HG03064 (cell line): ENCODE data around the gene KIF14.

Experiments used
- ATAC-seq: cut with Tn5 transposase; IDR thresholded peaks from one replicate; pipeline ENCODE4 v1.9.1; 2021; ENCODE audit warnings: low read depth; ENCODE audit not compliant: unreplicated experiment

Gene KIF14, protein sequence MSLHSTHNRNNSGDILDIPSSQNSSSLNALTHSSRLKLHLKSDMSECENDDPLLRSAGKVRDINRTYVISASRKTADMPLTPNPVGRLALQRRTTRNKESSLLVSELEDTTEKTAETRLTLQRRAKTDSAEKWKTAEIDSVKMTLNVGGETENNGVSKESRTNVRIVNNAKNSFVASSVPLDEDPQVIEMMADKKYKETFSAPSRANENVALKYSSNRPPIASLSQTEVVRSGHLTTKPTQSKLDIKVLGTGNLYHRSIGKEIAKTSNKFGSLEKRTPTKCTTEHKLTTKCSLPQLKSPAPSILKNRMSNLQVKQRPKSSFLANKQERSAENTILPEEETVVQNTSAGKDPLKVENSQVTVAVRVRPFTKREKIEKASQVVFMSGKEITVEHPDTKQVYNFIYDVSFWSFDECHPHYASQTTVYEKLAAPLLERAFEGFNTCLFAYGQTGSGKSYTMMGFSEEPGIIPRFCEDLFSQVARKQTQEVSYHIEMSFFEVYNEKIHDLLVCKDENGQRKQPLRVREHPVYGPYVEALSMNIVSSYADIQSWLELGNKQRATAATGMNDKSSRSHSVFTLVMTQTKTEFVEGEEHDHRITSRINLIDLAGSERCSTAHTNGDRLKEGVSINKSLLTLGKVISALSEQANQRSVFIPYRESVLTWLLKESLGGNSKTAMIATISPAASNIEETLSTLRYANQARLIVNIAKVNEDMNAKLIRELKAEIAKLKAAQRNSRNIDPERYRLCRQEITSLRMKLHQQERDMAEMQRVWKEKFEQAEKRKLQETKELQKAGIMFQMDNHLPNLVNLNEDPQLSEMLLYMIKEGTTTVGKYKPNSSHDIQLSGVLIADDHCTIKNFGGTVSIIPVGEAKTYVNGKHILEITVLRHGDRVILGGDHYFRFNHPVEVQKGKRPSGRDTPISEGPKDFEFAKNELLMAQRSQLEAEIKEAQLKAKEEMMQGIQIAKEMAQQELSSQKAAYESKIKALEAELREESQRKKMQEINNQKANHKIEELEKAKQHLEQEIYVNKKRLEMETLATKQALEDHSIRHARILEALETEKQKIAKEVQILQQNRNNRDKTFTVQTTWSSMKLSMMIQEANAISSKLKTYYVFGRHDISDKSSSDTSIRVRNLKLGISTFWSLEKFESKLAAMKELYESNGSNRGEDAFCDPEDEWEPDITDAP (N-terminal part only)

DNA sequence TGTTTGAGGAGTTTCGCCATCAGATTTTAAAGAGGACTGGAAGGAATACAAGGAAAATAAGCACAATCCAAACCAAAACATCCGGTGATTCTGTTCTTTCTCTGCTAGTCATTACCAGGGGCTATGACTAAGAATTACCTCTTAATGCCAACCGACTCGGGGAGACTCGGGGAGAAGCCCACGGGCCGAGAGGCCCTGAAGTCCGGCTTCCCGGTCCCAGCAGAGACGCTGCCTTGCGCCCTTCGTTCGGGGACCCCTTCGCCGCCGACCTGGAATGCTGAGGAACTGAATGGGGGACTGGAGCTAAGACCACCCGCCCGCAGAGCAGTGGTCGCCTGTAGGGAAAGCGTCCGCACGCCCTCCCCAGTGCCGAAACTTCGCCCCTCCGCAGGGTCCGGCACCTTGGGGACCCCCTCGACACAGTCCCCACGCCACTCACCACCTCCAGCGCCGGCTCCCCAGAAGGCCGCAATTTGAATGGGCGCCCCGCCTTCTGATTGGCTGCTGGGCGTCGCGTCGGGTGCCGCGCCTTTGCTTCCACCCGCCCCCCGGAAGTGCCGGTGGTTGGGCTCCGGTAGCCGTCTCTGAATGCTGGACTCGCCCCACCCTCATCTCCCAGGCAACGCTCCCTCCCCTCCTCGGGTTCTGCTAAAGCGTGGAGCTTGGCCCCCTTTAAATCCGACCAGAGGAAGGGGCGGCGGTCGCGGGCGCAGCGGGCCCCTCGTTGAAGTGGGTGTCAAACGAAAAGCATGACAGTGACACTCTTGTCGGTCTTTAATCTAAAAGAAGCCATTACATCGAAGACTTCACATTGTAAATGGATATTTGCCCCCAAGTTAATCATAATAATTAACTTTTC lies at the start of gene KIF14:
KIF14 (minus strand) TSS at position 479 of the 859 bp plus-strand sequence. CDS start 2,028 bp downstream, outside the sequence.
- peak; percentile 88 for ATAC-seq

DNA sequence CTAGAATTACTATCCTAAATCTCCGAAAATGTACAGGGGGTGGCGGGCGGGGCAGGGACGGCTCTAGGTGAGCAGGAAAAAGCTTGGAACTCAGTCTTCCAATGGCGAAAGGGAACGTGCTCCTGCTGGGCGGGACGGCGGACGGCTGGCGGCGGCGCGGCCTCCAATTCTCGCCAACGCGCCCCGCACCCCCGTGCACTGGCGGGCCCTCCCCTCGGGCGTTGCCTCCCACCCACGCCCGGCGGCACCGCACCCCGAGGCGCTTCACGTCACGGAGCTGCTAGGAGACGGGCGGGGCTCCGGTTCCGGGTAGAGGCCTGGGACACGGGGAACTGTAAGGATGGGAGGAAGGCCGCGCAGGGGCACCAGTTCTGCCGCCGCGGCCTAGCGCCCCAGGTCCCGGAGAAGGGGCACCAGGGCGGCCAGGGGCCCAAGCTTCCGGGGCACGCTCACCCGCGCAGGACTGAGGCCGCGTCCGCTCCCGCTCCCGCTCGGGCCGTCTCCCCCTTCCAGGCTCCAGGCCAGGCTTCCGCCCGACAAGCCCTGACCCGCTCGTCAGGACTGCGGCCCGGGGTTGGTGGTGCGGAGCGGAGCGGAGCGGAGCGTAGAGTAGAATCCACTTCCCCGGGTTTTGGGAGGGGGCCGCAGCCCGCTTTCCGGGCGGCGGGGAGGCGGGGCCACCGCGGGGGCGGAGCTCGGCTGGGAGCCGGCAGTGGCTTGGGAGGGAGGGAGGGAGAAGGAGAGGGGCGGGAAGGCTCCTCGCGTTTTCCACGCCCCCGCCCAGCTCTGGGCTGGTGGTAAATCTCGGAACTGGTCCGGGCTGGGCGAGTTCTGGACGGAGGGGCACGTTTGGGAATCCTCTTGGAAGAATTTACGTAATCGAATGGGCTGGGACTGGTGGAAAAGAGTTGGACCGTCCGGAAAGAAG lies 49.0 kb upstream of the KIF14 start, which contains the start of gene DDX59:
DDX59 (minus strand) TSS at position 594 of the 928 bp plus-strand sequence. CDS start 3,167 bp downstream, outside the sequence.
- ATAC-seq = peak; percentile 86

DNA sequence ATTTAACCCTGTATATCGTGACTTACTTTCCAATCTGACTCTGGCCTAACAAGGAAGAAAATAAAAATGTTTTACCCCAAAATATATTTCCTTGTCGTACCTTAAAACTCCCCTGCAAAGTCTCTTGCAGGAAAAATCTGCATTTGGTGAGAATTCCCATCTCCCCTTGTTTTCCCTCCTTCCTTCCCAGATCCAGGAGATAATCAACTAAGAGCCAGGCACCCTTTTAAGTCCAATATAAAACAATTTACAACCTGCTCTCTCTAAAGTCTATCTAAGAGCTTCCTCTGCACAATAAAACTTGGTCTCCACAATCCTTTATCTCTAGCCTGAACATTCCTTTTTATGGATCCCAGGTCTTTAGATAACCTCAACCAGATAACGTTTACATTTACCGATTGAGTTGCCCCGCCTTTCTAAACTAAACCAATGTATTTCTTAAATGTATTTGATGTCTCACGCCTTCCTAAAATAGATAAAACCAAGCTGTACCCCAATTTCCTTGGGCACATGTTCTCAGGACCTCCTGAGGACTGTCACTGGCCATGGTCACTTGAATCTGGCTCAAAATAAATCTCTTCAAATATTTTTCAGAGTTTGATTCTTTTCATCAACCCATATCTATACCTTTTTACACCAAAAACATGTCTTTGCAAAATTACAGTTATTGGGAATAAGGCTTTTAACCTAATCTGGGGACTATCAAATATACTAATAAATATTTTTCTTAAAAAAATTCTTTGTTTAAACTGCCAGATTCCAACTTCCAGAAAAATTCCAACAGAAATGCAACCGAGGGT lies 48.2 kb upstream of the KIF14 start:
- no peak for ATAC-seq

DNA sequence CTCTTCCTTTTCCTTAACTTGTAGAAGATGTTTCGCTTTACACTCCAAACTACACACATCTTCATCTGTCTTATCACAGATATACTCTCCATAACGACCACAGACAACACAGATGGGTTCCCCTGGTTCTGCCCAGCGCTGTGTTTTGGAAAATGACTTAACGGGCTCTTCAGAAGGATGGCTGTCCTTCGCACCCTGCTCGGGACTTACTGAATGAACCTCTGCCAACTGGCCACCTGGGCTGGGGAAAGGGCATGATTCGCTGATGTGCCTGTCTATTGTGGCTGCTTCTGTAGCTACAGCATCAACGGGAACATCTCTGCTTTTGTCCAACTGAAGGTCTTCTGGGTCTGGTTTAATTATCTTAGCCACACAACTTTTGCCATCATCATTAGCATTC lies 45.8 kb upstream of the KIF14 start:
- no peak for ATAC-seq

DNA sequence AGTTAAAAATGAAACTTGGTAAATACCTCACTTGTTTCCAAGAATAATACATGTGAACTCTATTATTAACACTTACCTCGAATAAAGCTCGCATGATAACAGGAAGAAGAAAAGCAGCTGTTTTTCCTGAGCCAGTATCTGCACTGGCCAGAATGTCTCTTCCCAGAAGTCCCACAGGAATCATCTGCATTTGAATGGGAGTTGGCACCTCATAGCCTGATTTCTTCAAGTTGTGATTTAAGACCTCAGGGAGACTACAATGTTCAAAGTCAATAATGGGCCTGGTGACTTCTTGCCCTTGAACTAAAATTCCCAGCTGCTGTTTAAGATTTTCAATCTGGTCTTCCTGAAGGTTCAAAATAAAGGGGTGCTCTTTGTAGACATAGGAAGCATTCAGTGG lies 45.3 kb upstream of the KIF14 start:
- ATAC-seq = no peak

DNA sequence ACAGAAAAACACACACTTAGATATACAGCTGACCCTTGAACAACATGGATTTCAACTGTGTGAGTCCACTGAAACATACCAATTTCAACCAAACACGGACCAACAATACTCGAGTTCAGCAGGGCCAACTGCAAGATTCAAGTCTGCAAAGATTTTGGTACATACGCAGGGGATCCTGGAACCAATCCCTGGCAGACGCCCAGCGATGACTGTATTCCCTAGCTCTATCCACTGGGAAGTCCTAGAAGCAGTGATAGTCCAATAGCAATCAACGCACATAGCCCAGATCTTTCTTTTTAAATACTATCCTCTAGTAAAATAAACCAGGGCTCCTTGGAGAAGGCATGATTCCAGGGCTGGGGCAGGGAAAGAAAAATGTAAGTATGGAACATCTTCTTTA lies 40.2 kb upstream of the KIF14 start:
- no peak for ATAC-seq

DNA sequence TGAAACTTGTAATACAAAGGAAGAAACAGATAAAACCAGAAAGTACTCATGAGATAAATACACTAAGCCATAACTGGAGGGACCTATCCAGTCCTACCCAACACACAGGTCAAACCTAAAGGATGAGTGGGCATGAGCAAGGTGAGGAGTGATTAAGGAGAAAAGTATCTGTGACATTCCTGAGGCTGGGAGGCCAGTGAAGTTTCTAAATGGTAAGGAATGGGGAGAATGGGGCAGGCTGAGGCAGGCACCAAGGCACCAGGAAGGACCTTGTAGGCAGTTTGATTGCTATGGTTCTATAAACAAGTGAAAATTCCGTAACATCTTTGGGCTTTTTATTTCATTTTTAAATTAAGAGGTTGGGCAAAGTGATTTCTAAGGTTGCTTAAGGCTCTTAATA lies 38.7 kb upstream of the KIF14 start:
- no peak for ATAC-seq

DNA sequence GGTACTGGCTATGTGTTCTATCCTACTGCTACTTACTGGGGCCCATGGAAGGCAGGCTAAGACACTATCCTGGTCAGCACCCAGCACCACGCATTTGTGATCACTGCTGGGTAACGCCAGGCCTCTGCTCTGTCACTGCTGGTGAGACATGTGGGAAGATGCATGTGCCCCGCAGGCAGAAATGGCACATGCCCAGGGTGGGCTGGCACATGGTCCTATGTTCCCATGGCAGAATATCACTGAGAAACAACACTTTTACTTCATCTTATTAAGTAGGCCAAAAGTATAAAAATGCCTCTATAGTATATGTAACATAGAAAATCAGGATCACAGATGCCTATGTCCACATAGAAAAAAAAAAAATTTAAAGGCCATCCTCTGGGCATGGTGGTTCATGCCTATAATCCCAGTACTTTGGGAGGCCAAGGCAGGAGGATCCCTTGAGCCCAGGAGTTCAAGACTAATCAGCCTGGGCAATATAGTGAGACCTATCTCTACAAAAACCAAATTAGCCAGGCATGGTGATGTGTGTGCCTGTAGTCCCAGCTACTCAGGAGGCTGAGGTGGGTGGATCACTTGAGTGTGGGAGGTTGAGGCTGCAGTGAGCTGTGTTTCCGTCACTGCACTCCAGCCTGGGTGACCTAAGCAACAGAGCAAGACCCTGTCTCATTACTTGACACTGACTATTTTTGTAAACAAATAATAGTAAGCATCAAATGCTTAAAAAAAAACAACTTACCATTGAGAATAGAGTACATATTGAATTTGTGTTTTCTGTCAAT lies 37.7 kb upstream of the KIF14 start:
- ATAC-seq = no peak

DNA sequence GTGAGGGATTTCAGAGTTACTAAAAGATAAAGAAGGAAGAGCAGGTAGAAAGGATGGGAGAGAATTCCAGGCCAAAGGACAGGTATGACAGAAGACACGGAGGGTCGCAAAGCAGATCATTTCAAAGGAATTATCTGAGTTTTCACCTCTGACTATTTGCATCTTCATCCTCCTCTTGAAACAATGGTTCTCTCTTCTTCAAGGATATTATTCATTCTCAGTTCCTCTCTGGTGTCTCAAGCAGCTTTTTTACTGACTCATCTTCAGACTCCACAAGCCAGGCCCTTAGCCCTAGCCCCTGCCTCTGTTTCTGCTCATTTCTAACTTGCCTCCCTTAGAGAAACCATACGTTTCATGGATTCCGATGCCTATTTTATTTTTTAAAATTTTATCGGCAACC lies 34.1 kb upstream of the KIF14 start:
- ATAC-seq = peak; percentile 89

DNA sequence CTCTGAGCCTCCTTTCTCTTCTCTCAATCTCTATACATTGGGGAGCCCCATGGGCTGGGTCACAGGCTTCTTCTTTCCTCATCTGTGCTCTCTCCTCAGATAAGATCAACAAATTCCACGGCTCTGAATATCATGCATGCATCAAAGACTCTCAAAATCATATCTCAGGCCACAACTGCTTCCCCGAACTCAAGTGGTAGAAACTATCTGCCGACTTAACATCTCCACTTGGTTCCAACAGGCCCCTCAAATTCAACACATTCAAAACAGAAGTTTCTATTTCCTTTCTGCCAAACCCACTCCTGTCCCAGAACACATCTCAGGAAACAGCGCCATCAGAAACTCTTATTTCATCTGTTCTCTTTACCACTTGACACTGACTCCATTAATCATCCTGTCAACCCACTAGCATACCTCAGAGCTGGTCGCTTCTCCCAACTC lies 32.5 kb upstream of the KIF14 start:
- ATAC-seq = no peak

DNA sequence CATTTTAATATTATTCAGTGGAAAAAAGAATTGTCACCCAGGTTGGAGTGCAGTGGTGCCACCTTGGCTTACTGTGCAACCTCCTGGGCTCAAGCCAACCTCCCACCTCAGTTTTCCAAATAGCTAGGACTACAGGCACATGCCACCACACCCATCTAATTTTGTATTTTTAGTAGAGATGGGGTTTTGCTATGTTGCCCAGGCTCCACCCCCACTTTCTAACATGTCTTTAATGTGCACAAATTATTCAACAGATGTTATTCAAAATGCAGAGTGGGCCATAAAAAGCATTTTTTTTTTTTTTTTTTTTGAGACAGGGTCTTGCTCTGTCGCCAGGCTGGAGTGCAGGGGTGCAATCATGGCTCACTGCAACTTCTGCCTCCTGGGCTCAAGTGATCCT lies 31.8 kb upstream of the KIF14 start:
- ATAC-seq = no peak

DNA sequence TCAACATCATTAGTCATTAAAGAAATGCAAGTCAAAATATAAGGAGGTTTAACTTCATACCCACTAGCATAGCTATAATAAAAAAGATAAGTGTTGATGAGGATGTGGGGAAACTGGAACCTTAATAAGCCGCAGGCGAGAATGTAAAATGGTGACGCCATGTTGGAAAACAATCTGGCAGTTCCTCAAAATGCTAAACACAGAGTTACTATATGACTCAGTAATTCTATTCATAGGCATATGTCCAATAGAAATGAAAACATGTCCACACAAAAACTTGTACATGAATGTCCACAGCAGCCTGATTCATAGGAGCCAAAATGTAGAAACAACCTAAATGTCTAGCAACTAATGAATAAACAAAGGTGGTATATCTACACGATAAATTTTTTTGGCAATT lies 26.0 kb upstream of the KIF14 start:
- no peak for ATAC-seq

DNA sequence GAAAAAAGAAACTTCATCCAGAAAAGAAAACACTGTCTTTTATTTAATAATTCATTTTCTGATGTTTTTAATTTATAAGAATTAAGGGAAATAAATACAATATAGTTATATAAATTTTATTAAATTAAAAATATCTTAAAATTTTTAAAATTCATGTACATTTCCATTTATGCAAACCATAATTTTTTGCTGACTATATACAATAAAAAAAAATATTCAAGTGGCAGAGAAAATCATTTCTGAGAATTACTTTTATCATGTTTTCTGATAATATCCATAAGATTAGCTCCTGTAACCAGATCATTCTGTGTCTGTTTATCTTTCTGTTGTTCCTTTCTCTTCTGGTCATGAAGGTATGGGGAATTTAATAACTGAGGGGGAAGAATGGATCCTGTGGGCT lies 23.5 kb upstream of the KIF14 start:
- no peak for ATAC-seq

DNA sequence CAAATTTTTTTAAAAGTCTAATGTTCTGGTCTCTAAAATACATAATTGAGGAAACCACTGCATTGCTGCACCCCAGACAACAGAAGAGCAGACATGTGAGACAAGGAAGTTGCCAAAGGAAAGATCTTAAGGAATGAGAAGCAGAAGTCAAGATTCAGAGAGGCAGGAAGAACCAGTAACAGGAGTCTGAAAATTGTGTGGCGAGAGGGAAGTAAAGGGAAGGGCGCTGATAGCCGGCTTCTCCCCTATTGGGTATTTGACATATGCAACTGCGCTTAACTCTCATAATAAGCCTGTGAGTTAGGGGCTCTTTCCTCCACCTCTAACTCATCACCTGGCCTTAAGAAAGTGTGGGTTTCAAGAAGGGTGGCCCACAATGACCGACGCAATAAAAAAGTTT lies 21.9 kb upstream of the KIF14 start:
- ATAC-seq = no peak

DNA sequence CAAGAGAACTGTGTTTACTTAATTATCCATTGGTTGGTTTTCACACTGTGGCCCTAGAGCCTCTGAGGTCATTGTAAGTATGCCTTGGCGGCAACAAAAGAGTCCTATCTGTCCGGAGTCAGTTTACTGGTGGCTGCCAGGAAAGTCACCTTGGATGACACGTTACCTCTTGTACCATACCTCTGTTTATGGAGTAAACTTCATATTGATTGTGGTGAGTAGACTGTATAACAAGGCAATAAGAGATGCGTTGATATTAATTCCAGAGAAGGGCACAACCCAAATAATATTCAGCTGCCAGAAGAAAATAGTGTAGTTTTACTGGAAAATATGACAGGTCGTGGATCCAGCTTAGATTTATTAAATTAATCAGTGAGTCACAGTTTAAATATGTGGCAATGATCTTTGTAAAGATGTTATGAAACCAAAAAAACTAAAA lies 20.4 kb upstream of the KIF14 start:
- no peak for ATAC-seq

DNA sequence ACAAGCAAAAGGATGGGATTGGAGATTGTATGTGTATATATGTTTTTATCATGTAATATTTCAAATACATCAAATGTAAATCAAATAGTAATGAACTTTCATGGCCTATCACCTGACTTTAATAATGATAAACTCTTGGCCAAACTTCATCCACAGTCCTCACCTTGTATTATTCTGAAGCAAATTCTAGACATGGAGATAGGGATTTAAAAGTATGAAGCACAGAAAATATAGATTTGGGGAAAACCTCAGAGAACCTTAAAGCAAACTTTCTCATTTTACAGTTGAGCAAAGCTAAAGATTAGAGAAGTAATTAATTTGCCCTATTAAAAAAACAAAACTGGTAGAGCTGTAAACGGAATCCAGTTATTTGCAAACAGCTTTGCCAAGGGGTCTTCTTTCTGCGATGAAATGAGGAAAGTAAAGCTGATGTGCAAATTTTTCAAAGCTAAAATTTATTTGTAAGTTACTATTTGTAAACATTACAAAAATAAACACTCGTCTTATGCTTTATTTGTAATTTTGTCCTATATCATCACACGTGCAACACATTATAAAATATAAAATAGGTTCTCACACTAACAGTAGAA lies 19.9 kb upstream of the KIF14 start:
- no peak for ATAC-seq

DNA sequence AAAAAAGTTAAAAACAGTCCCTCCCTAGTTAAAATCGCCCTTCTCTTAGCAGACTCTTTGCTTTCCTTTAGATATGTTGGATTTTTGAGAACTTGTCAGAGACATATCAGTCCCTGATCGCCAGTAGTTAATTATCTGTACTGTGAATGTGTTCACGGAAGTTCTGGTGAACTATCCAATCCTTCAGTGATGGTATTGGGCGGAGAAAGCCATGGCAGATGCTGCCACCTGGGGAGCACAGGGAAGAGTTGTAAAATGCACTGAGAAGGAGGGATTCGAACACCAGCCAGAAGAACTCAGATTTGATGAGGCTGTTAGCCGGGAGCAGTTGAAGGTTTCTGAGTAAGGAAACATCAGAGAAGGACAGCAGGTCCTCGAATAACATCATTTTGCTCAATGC lies 17.5 kb upstream of the KIF14 start:
- ATAC-seq = no peak
